Measurements from ENCODE around the gene PROC. TPM values are rescaled to one million over a fixed set of nuclear protein-coding genes. Genes with fewer than 3 reads are reported as not detected.

The PROC gene
- total RNA-seq, 4 donors from 2014 or later, result 2.1 TPM; not detected in 3

GRCh38 chr2:127382831-127383230, 35.4 kb upstream of the PROC start:
- intact Hi-C loops (cut with DNase I), result no loop called here
- Histone ChIP-seq H3K27ac (no peak overlapping the region), H3K36me3 (no peaks in the 10 kb centered on the region), H3K27me3 (no peaks in the 10 kb centered on the region), H3K4me1 (peaks cover 0 to 69% (median 13%) of the 10 kb centered on the region in 3 donors), H3K4me3 (no peak overlapping the region), H3K9me3 (no peaks in the 10 kb centered on the region)
- TF ChIP-seq POLR2A (IDR thresholded peaks at IDR 0.05) (no peak), CTCF (IDR thresholded peaks at IDR 0.05) (no peak)
- DNase-seq, result no peak
- 68 to 90% methylated on average over 2 to 3 of the region's 3 CpGs for WGBS, 2 donors

- intact Hi-C loops (cut with DNase I), result no loop called here
- 88 to 94% methylated on average over 6 of the region's 6 CpGs for WGBS, 2 donors
- H3K9me3 ChIP-seq, result no peaks in the 10 kb centered on the region
- H3K4me3 ChIP-seq, result no peak overlapping the region
- no peaks in the 10 kb centered on the region for H3K27me3 ChIP-seq
- TF ChIP-seq POLR2A (IDR thresholded peaks at IDR 0.05) (no peak), CTCF (IDR thresholded peaks at IDR 0.05) (no peak)
- peaks cover 8 to 79% (median 19%) of the 10 kb centered on the region in 3 donors for H3K4me1 ChIP-seq
- DNase-seq, result no peak
- no peaks in the 10 kb centered on the region for H3K36me3 ChIP-seq
- H3K27ac ChIP-seq, result no peak overlapping the region
Observed at GRCh38 chr2:127384529-127384928, 33.7 kb upstream of the PROC start.

GRCh38 chr2:127386246-127386645, 32.0 kb upstream of the PROC start:
- H3K27ac ChIP-seq, result peak overlapping the region in 2 of 4 donors; percentile 99 to 100
- no peaks in the 10 kb centered on the region for H3K27me3 ChIP-seq
- DNase-seq, result no peak
- intact Hi-C loops (cut with DNase I), result no loop called here
- H3K9me3 ChIP-seq, result no peaks in the 10 kb centered on the region
- H3K4me1 ChIP-seq, result peaks cover 8 to 65% (median 19%) of the 10 kb centered on the region in 3 donors
- no peak for TF ChIP-seq CTCF (IDR thresholded peaks at IDR 0.05)
- TF ChIP-seq POLR2A (IDR thresholded peaks at IDR 0.05), result no peak
- no peaks in the 10 kb centered on the region for H3K36me3 ChIP-seq
- H3K4me3 ChIP-seq, result peak overlapping the region in 3 of 4 donors; percentile 89 to 100 (median 97)
- WGBS, 2 donors, result 31 to 43% methylated on average over 4 of the region's 4 CpGs

GRCh38 chr2:127386764-127387654, 31.2 kb upstream of the PROC start:
- Histone ChIP-seq H3K27me3 (no peaks in the 10 kb centered on the region), H3K27ac (peak overlapping the region; percentile 99 to 100 (median 100)), H3K36me3 (no peaks in the 10 kb centered on the region), H3K9me3 (no peaks in the 10 kb centered on the region), H3K4me3 (peak overlapping the region; percentile 89 to 100 (median 98)), H3K4me1 (peaks cover 8 to 61% (median 19%) of the 10 kb centered on the region in 3 donors)
- TF ChIP-seq CTCF (IDR thresholded peaks at IDR 0.05) (no peak), POLR2A (IDR thresholded peaks at IDR 0.05) (no peak)
- intact Hi-C loops (cut with DNase I), result no loop called here
- WGBS, 2 donors, result 1% methylated on average over 8 to 12 of the region's 58 CpGs
- peak; percentile 68 for DNase-seq

- no peaks in the 10 kb centered on the region for H3K9me3 ChIP-seq
- intact Hi-C loops (cut with DNase I), result no loop called here
- H3K4me3 ChIP-seq, result peak within 1 kb of the TSS; percentile 89 to 100 (median 98)
- peaks cover 8 to 54% (median 19%) of the 10 kb centered on the region in 3 donors for H3K4me1 ChIP-seq
- peak; percentile 56 for DNase-seq
- peak in 3 of 4 donors; percentile 76 to 96 (median 85) for TF ChIP-seq POLR2A (IDR thresholded peaks at IDR 0.05)
- TF ChIP-seq CTCF (IDR thresholded peaks at IDR 0.05), result peak in 2 of 6 experiments; percentile 11
- H3K27me3 ChIP-seq, result no peaks in the 10 kb centered on the region
- peak within 1 kb of the TSS; percentile 99 to 100 (median 100) for H3K27ac ChIP-seq
- no peaks in the 10 kb centered on the region for H3K36me3 ChIP-seq
- WGBS, 2 donors, result 0% methylated on average over 2 to 4 of the region's 100 CpGs
Observed at GRCh38 chr2:127387655-127388422, 30.4 kb upstream of the PROC start, which contains the start of gene MAP3K2. Gene MAP3K2 (minus strand): TSS chr2:127387975. CDS start chr2:127343129, 44,846 bp downstream.

All from esophagus squamous epithelium (tissue), 5 donors.